Effector memory CD8-positive, alpha-beta T cell (primary cell): ENCODE results near the gene TMEM161A.

Experiments used
- ATAC-seq: fragments of 150-1000 bp; cut with Tn5 transposase; replicated peaks from 2 replicates; pipeline ENCODE4 v1.10.0; 2021; ENCODE audit warnings: mild to moderate bottlenecking, moderate library complexity
- DNase-seq, 3 experiments: peaks; one replicate each; pipeline ENCODE4 v3.0.0; 2021
- H3K27ac Mint-ChIP-seq, 2 donors: one replicate each; pipeline ENCODE4 v1.8.0; 2022; ENCODE audit warnings: mild to moderate bottlenecking in 2 of 2, mixed read lengths in 2 of 2, moderate library complexity in 2 of 2
- H3K27me3 Mint-ChIP-seq, 2 donors: one replicate each; pipeline ENCODE4 v1.8.0; 2022; ENCODE audit warnings: mixed read lengths in 2 of 2
- H3K36me3 Mint-ChIP-seq: one replicate; pipeline ENCODE4 v1.8.0; 2022; ENCODE audit warnings: mild to moderate bottlenecking, moderate library complexity, mixed read lengths; ENCODE audit not compliant: insufficient read depth
- H3K4me1 Mint-ChIP-seq, 2 donors: one replicate each; pipeline ENCODE4 v1.8.0; 2022; ENCODE audit warnings: low read depth in 2 of 2, mixed read lengths in 2 of 2
- H3K4me3 Mint-ChIP-seq, 2 donors: one replicate each; pipeline ENCODE4 v1.8.0; 2022; ENCODE audit warnings: mild to moderate bottlenecking in 2 of 2, mixed read lengths in 2 of 2, moderate library complexity in 2 of 2
- H3K9me3 Mint-ChIP-seq, 2 donors: one replicate each; pipeline ENCODE4 v1.8.0; 2022; ENCODE audit warnings: mixed read lengths in 2 of 2

TMEM161A gene

GRCh38 chr19:19083413-19084178 is 54.7 kb downstream of the TMEM161A start:
- Mint-ChIP-seq H3K4me1 (peaks cover 16 to 25% of the 10 kb centered on the region in 2 donors), H3K4me3 (no peak overlapping the region), H3K36me3 (peaks cover 18% of the 10 kb centered on the region), H3K9me3 (no peaks in the 10 kb centered on the region), H3K27me3 (no peaks in the 10 kb centered on the region), H3K27ac (peak overlapping the region; percentile 15 to 38)
- ATAC-seq (no peak), DNase-seq (no peak)

GRCh38 chr19:19081642-19082151 is 56.6 kb downstream of the TMEM161A start:
- Mint-ChIP-seq H3K36me3 (peaks cover 18% of the 10 kb centered on the region), H3K4me3 (no peak overlapping the region), H3K27ac (no peak overlapping the region), H3K27me3 (no peaks in the 10 kb centered on the region), H3K9me3 (no peaks in the 10 kb centered on the region), H3K4me1 (peaks cover 26 to 38% of the 10 kb centered on the region in 2 donors)
- ATAC-seq: no peak
- DNase-seq: no peak

GRCh38 chr19:19079571-19079970 is 58.7 kb downstream of the TMEM161A start:
- Mint-ChIP-seq H3K4me3 (no peak overlapping the region), H3K9me3 (no peaks in the 10 kb centered on the region), H3K27me3 (no peaks in the 10 kb centered on the region), H3K36me3 (peaks cover 29% of the 10 kb centered on the region), H3K27ac (peak overlapping the region; percentile 19 to 35), H3K4me1 (peaks cover 32 to 44% of the 10 kb centered on the region in 2 donors)
- DNase-seq (no peak), ATAC-seq (no peak)

GRCh38 chr19:19078801-19079200 is 59.5 kb downstream of the TMEM161A start:
- peaks cover 29% of the 10 kb centered on the region for H3K36me3 Mint-ChIP-seq
- peaks cover 32 to 48% of the 10 kb centered on the region in 2 donors for H3K4me1 Mint-ChIP-seq
- ATAC-seq: no peak
- no peaks in the 10 kb centered on the region for H3K9me3 Mint-ChIP-seq
- no peak for DNase-seq
- no peak overlapping the region for H3K4me3 Mint-ChIP-seq
- peak overlapping the region; percentile 30 to 86 for H3K27ac Mint-ChIP-seq
- H3K27me3 Mint-ChIP-seq: no peaks in the 10 kb centered on the region

GRCh38 chr19:19077103-19077502 is 61.2 kb downstream of the TMEM161A start:
- peaks cover 33 to 52% of the 10 kb centered on the region in 2 donors for H3K4me1 Mint-ChIP-seq
- ATAC-seq (no peak), DNase-seq (no peak)
- H3K27ac Mint-ChIP-seq: peak overlapping the region in 1 of 2 donors; percentile 76
- no peaks in the 10 kb centered on the region for H3K27me3 Mint-ChIP-seq
- H3K36me3 Mint-ChIP-seq: peaks cover 27% of the 10 kb centered on the region
- H3K9me3 Mint-ChIP-seq: no peaks in the 10 kb centered on the region
- H3K4me3 Mint-ChIP-seq: no peak overlapping the region

GRCh38 chr19:19076476-19076875 is 61.8 kb downstream of the TMEM161A start:
- H3K36me3 Mint-ChIP-seq: peaks cover 26% of the 10 kb centered on the region
- peak overlapping the region in 1 of 2 donors; percentile 76 for H3K27ac Mint-ChIP-seq
- peaks cover 29 to 46% of the 10 kb centered on the region in 2 donors for H3K4me1 Mint-ChIP-seq
- H3K4me3 Mint-ChIP-seq: no peak overlapping the region
- ATAC-seq: no peak
- H3K9me3 Mint-ChIP-seq: no peaks in the 10 kb centered on the region
- no peaks in the 10 kb centered on the region for H3K27me3 Mint-ChIP-seq
- DNase-seq: no peak

- no peak overlapping the region for H3K27ac Mint-ChIP-seq
- ATAC-seq (no peak), DNase-seq (no peak)
- no peaks in the 10 kb centered on the region for H3K27me3 Mint-ChIP-seq
- no peak overlapping the region for H3K4me3 Mint-ChIP-seq
- H3K4me1 Mint-ChIP-seq: peaks cover 32 to 53% of the 10 kb centered on the region in 2 donors
- no peaks in the 10 kb centered on the region for H3K9me3 Mint-ChIP-seq
- peaks cover 26% of the 10 kb centered on the region for H3K36me3 Mint-ChIP-seq
Measured at GRCh38 chr19:19075126-19075525, 63.2 kb downstream of the TMEM161A start.

DNA sequence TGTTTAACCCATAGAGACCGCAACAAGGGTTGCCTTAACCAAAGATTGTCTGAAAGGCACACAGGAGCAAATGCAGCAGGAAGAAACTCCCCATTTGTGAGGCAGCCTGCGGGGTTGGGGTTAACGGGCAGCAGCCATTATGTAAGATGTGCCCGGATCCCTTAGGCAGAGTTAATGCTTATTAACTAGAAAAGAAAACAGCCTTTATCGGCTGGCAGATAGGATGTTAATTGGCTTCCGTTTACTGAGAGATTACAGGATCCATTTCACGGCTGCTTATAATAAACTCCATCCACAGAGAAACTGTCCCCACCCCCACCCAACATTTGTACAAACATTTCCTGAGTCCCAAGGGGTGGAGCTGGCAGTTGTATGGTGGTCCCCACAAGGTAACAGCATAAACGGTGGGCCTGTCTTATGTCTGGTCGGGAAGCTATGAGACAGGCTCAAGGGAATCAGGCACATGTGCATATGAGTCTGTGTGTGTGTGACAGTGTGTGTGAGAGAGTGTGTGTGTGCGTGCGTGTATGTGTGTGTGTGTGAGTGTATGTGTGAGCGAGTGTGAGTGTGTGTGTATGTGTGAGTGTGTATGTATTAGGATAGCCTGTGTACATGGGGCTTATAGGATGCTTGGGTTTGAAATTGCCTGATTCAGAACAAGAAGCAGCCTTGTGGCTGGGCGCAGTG is 63.9 kb downstream of the TMEM161A start:
- Mint-ChIP-seq H3K36me3 (peaks cover 30% of the 10 kb centered on the region), H3K27me3 (no peaks in the 10 kb centered on the region), H3K4me1 (peaks cover 32 to 51% of the 10 kb centered on the region in 2 donors), H3K9me3 (no peaks in the 10 kb centered on the region), H3K27ac (no peak overlapping the region), H3K4me3 (no peak overlapping the region)
- no peak for ATAC-seq
- DNase-seq: no peak

- peaks cover 20% of the 10 kb centered on the region for H3K36me3 Mint-ChIP-seq
- DNase-seq: no peak
- ATAC-seq: no peak
- no peaks in the 10 kb centered on the region for H3K27me3 Mint-ChIP-seq
- no peaks in the 10 kb centered on the region for H3K9me3 Mint-ChIP-seq
- H3K27ac Mint-ChIP-seq: peak overlapping the region in 1 of 2 donors; percentile 22
- peaks cover 26 to 45% of the 10 kb centered on the region in 2 donors for H3K4me1 Mint-ChIP-seq
- H3K4me3 Mint-ChIP-seq: no peak overlapping the region
Measured at GRCh38 chr19:19071897-19072296, 66.4 kb downstream of the TMEM161A start.
